ENCODE results near the gene PACS2. TPM values are rescaled to one million over a fixed set of nuclear protein-coding genes. Genes with fewer than 3 reads are reported as not detected.

PACS2 gene
- total RNA-seq = 10 to 100 TPM; 61.5 to 91.1 (median 74.7) TPM

DNA sequence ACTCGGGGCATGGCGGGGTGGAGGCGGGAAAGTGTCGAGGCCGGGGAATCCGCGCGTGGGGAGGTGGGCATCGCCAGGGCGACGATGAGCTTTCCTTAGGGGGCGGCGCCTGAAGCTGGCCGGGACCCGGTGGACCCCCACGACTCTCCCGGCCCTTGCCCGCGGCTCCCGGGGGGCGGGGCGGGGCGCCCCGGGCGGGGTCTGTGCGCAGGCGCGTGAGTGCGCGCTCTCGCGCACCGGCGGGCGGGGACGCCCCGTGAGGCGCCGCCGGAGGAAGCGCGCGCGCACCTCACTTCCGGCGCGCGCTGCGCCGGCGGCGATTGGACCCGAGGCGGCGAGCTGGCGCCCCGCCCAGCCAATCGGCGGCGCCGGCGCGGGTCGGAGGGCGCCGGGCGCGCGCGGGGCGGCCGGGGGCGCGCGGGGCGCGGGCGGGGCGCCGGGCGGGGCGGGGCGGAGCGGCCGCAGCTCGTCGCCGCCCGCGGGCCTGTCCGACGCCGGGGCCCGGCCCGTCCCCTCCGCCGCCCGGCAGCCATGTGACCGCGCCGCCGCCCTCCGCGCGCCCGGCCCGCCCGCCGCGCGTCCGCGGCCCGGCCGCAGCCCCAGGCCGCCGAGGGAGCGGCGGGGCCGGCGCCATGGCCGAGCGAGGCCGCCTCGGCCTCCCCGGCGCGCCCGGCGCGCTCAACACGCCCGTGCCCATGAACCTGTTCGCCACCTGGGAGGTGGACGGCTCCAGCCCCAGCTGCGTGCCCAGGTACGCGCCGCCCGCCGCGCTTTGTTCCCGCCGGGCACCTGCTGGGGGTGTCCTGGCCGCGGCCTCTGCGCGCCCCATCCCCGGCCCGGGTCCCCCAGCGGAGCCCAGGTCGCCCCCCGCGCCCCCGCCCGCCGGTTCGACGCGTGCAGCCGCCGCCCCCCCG is at the start of gene PACS2:
PACS2 (plus strand) TSS at position 462 of the 914 bp plus-strand sequence; CDS start at position 633, 171 bp downstream.
- H3K4me3 ChIP-seq = peak within 1 kb of the TSS; percentile 60 to 94
- H3K9me3 ChIP-seq = no peaks in the 10 kb centered on the region
- peak; percentile 87 for ATAC-seq
- peak within 1 kb of the TSS; percentile 88 to 99 (median 96) for H3K27ac ChIP-seq
- peaks cover 0 to 56% (median 35%) of the 10 kb centered on the region in 3 donors for H3K4me1 ChIP-seq
- WGBS, 2 donors (ENCODE audit: low coverage in 1 of 2) = no CpG with 5 or more reads among the region's 163 CpGs
- TF ChIP-seq POLR2A (IDR thresholded peaks at IDR 0.05) (peak; percentile 50 to 61), EP300 (IDR thresholded peaks at IDR 0.05) (no peak)
- H3K27me3 ChIP-seq = no peaks in the 10 kb centered on the region
- no peaks in the 10 kb centered on the region for H3K36me3 ChIP-seq

DNA sequence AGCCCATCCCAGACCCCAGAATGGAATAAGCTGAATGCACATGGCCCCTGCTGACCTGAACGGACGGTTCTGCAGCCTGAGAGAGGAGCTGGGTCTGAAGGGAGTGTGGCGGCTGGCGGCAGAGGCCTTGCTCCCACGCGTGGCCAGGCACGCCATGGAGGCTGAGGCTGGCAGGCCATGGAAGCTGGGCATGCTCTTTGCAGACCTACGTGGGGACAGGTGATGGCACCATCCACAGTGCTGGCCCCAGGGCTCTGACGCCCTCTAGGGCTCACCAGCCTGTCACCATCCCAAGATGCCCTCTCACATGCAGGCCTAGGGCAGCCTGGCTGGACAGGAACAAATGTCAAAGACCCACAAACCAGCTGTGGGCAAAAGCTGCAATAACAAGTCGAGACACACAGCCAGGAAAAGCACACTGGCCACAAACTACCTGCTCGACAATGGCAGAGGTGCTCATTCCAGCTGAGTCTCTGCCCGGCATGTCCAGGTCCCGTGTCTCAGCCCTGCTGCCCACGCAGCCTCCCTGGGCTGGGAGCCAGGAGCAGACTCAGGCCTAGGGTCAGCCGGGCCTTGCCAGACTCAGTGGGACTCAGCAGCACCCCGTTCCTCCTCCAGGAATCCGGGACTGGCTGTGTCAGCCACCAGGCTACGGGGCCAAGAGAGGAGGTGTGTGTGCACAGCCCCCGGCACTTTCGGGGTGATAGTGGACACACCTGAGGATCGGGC is 46.6 kb upstream of the PACS2 start:
- Histone ChIP-seq H3K27me3 (no peaks in the 10 kb centered on the region), H3K27ac (no peak overlapping the region), H3K36me3 (peaks cover 0 to 77% of the 10 kb centered on the region in 2 donors), H3K4me1 (peaks cover 0 to 10% (median 0%) of the 10 kb centered on the region in 3 donors), H3K4me3 (no peak overlapping the region), H3K9me3 (no peaks in the 10 kb centered on the region)
- ATAC-seq = no peak
- TF ChIP-seq POLR2AphosphoS5 (IDR thresholded peaks at IDR 0.05) = no peak
- TF ChIP-seq, protein P1, sequence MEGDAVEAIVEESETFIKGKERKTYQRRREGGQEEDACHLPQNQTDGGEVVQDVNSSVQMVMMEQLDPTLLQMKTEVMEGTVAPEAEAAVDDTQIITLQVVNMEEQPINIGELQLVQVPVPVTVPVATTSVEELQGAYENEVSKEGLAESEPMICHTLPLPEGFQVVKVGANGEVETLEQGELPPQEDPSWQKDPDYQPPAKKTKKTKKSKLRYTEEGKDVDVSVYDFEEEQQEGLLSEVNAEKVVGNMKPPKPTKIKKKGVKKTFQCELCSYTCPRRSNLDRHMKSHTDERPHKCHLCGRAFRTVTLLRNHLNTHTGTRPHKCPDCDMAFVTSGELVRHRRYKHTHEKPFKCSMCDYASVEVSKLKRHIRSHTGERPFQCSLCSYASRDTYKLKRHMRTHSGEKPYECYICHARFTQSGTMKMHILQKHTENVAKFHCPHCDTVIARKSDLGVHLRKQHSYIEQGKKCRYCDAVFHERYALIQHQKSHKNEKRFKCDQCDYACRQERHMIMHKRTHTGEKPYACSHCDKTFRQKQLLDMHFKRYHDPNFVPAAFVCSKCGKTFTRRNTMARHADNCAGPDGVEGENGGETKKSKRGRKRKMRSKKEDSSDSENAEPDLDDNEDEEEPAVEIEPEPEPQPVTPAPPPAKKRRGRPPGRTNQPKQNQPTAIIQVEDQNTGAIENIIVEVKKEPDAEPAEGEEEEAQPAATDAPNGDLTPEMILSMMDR (IDR thresholded peaks at IDR 0.05) = no peak
- no peak for TF ChIP-seq POLR2A (IDR thresholded peaks at IDR 0.05)
- TF ChIP-seq EP300 (IDR thresholded peaks at IDR 0.05) = no peak
- 96% methylated on average over 5 of the region's 21 CpGs; no CpG with 5 or more reads in 1 of the 2 donors for WGBS, 2 donors (ENCODE audit: low coverage in 1 of 2)

DNA sequence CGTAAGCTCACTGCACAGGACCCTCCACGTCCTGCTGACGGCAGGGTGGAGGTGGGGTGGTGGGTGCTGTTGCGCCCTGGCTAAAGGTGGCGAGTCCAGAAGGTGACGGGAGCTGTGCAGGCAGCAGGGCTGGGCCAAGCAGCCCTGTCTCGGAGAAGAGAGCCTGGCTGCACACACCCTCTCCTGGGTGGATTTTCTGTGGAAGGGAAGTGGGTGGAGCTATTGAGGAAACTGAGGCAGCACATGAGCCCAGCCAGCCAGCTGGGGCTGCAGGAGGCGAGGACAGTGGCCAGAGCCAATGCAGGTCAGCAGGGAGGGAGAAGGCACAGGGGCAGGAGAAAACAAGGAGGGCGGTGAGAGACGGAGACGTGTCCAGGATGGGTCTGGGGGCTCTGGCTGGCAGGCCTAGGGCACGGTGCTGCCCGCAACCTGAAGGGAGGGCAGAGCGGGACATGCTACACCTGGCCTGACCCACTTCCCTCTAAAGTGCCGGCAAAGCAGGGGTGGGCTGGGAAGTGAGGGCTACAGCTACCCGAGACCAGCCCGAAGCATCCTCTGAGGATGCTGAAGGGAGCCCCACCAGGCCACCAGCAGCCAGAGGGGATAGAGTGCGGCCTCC is 45.7 kb upstream of the PACS2 start:
- Histone ChIP-seq H3K36me3 (peaks cover 0 to 69% of the 10 kb centered on the region in 2 donors), H3K27ac (no peak overlapping the region), H3K4me1 (peaks cover 0 to 10% (median 0%) of the 10 kb centered on the region in 3 donors), H3K27me3 (no peaks in the 10 kb centered on the region), H3K4me3 (no peak overlapping the region), H3K9me3 (no peaks in the 10 kb centered on the region)
- WGBS, 2 donors (ENCODE audit: low coverage in 1 of 2) = 40 to 89% methylated on average over 2 to 9 of the region's 18 CpGs
- no peak for ATAC-seq
- no peak for TF ChIP-seq EP300 (IDR thresholded peaks at IDR 0.05)
- TF ChIP-seq POLR2A (IDR thresholded peaks at IDR 0.05) = no peak
- no peak for TF ChIP-seq POLR2AphosphoS5 (IDR thresholded peaks at IDR 0.05)
- TF ChIP-seq, protein P1 (IDR thresholded peaks at IDR 0.05) = no peak

DNA sequence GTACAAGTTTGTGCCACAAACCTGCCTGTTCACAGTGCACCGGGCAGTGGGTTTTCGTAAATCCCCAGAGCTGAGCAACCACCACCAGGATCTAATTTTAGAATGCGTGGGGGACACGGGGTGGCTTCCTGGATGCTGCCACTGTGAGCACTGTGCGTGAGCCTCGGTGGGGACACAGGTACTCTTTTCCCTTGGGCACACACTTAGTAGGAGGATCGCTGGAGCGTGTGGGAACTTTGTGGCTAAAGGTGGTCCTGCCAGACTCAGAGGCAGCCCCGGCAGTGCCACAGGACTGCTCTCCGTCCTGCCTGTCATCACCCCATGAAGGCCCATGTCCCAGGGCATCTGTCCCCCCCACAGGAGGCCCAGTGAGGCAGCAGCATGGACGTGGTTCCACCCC is 45.1 kb upstream of the PACS2 start:
- 100% methylated on average over 2 of the region's 11 CpGs; no CpG with 5 or more reads in 1 of the 2 donors for WGBS, 2 donors (ENCODE audit: low coverage in 1 of 2)
- Histone ChIP-seq H3K4me1 (peaks cover 0 to 13% (median 0%) of the 10 kb centered on the region in 3 donors), H3K9me3 (no peaks in the 10 kb centered on the region), H3K27ac (no peak overlapping the region), H3K4me3 (no peak overlapping the region), H3K27me3 (no peaks in the 10 kb centered on the region), H3K36me3 (peaks cover 0 to 64% of the 10 kb centered on the region in 2 donors)
- no peak for TF ChIP-seq EP300 (IDR thresholded peaks at IDR 0.05)
- TF ChIP-seq, protein P1 (IDR thresholded peaks at IDR 0.05) = no peak
- no peak for TF ChIP-seq POLR2A (IDR thresholded peaks at IDR 0.05)
- TF ChIP-seq POLR2AphosphoS5 (IDR thresholded peaks at IDR 0.05) = no peak
- no peak for ATAC-seq
